BLaER1 treated with 17β-estradiol and CSF1 and Interleukin-3, amounts not matched to agents 10 nM and 100 nM (cell line): ENCODE results near the gene HEG1.

Experiments
- H3K27ac ChIP-seq, 11 experiments: shearing (Covaris generic); formaldehyde crosslinking; 2 replicates each; pipeline ENCODE4 v1.8.1; 2022
- H3K27me3 ChIP-seq, 11 experiments: shearing (Covaris generic); formaldehyde crosslinking; 2 replicates each; pipeline ENCODE4 v1.8.1; 2022
- H3K36me3 ChIP-seq, 11 experiments: shearing (Covaris generic); formaldehyde crosslinking; 2 replicates each; pipeline ENCODE4 v1.8.1; 2022
- H3K4me1 ChIP-seq, 10 experiments: shearing (Covaris generic); formaldehyde crosslinking; 2 replicates each; pipeline ENCODE4 v1.8.1; 2022
- H3K4me2 ChIP-seq, 11 experiments: shearing (Covaris generic); formaldehyde crosslinking; 2 replicates each; pipeline ENCODE4 v1.8.1; 2022
- H3K4me3 ChIP-seq, 10 experiments: shearing (Covaris generic); formaldehyde crosslinking; 2 replicates each; pipeline ENCODE4 v1.8.1; 2022
- H3K9ac ChIP-seq, 11 experiments: shearing (Covaris generic); formaldehyde crosslinking; 2 replicates each; pipeline ENCODE4 v1.8.1; 2022
- H3K9me3 ChIP-seq, 11 experiments: shearing (Covaris generic); formaldehyde crosslinking; replicated peaks in 1 of 11; 2 replicates each; pipeline ENCODE4 v1.8.1; 2022
- H4K20me1 ChIP-seq, 11 experiments: shearing (Covaris generic); formaldehyde crosslinking; 2 replicates each; pipeline ENCODE4 v1.8.1; 2022
- Cebpa-rat ChIP-seq, 11 experiments: shearing (Covaris generic); IDR thresholded peaks; 2 replicates each; pipeline ENCODE4 v1.8.1; 2022

HEG1 gene

GRCh38 chr3:125073390-125073905 lies 17.7 kb upstream of the HEG1 start:
- H3K4me3 ChIP-seq, result no peak overlapping the region
- no peaks in the 10 kb centered on the region for H3K9me3 ChIP-seq
- peaks cover 0 to 11% (median 0%) of the 10 kb centered on the region in 11 experiments; a peak in 1 of 22 replicates for H3K27me3 ChIP-seq
- peaks cover 36 to 77% (median 72%) of the 10 kb centered on the region in 10 experiments for H3K4me1 ChIP-seq
- peak overlapping the region in 9 of 11 experiments; percentile 14 to 88 (median 57); a peak in 18 of 22 replicates for H3K4me2 ChIP-seq
- H4K20me1 ChIP-seq, result no peaks in the 10 kb centered on the region
- no peaks in the 10 kb centered on the region for H3K36me3 ChIP-seq
- peak overlapping the region in 1 of 11 experiments; percentile 37; a peak in 1 of 22 replicates for H3K9ac ChIP-seq
- TF ChIP-seq Cebpa-rat (IDR thresholded peaks at IDR 0.05), result no peak
- H3K27ac ChIP-seq, result no peak overlapping the region

- peaks cover 33 to 73% (median 66%) of the 10 kb centered on the region in 10 experiments for H3K4me1 ChIP-seq
- no peak for TF ChIP-seq Cebpa-rat (IDR thresholded peaks at IDR 0.05)
- H3K9me3 ChIP-seq, result no peaks in the 10 kb centered on the region
- H3K4me3 ChIP-seq, result no peak overlapping the region
- H3K27ac ChIP-seq, result no peak overlapping the region
- no peaks in the 10 kb centered on the region for H4K20me1 ChIP-seq
- peak overlapping the region in 1 of 11 experiments; percentile 37; a peak in 1 of 22 replicates for H3K9ac ChIP-seq
- peaks cover 0 to 11% (median 0%) of the 10 kb centered on the region in 11 experiments; a peak in 1 of 22 replicates for H3K27me3 ChIP-seq
- H3K4me2 ChIP-seq, result peak overlapping the region; percentile 19 to 88 (median 57); a peak in 20 of 22 replicates
- H3K36me3 ChIP-seq, result no peaks in the 10 kb centered on the region
Measured at GRCh38 chr3:125072749-125073389, 17.1 kb upstream of the HEG1 start.

- Histone ChIP-seq H4K20me1 (no peaks in the 10 kb centered on the region), H3K4me3 (no peak overlapping the region), H3K4me1 (peaks cover 29 to 67% (median 60%) of the 10 kb centered on the region in 10 experiments), H3K36me3 (no peaks in the 10 kb centered on the region), H3K9ac (no peak overlapping the region), H3K4me2 (peak overlapping the region; percentile 19 to 88 (median 57); a peak in 18 of 22 replicates), H3K9me3 (no peaks in the 10 kb centered on the region), H3K27ac (no peak overlapping the region), H3K27me3 (peaks cover 0 to 11% (median 0%) of the 10 kb centered on the region in 11 experiments; a peak in 1 of 22 replicates)
- no peak for TF ChIP-seq Cebpa-rat (IDR thresholded peaks at IDR 0.05)
Measured at GRCh38 chr3:125072301-125072700, 16.5 kb upstream of the HEG1 start.

- Histone ChIP-seq H3K4me1 (peaks cover 29 to 48% (median 45%) of the 10 kb centered on the region in 10 experiments), H3K4me2 (peak overlapping the region; percentile 54 to 87 (median 73); a peak in 19 of 22 replicates), H3K4me3 (no peak overlapping the region), H3K9me3 (no peaks in the 10 kb centered on the region; a peak in 1 of 22 replicates), H4K20me1 (no peaks in the 10 kb centered on the region), H3K27ac (no peak overlapping the region), H3K27me3 (peaks cover 0 to 5% (median 0%) of the 10 kb centered on the region in 11 experiments; a peak in 1 of 22 replicates), H3K36me3 (no peaks in the 10 kb centered on the region), H3K9ac (no peak overlapping the region)
- TF ChIP-seq Cebpa-rat (IDR thresholded peaks at IDR 0.05), result no peak
Measured at GRCh38 chr3:125069968-125070745, 14.4 kb upstream of the HEG1 start.

GRCh38 chr3:125069452-125069851 lies 13.7 kb upstream of the HEG1 start:
- Histone ChIP-seq H3K4me3 (no peak overlapping the region), H3K27me3 (no peaks in the 10 kb centered on the region)
- no peak for TF ChIP-seq Cebpa-rat (IDR thresholded peaks at IDR 0.05)

GRCh38 chr3:125068265-125068664 lies 12.5 kb upstream of the HEG1 start:
- H3K4me1 ChIP-seq, result peaks cover 24 to 33% (median 28%) of the 10 kb centered on the region in 10 experiments
- H3K27me3 ChIP-seq, result no peaks in the 10 kb centered on the region
- no peaks in the 10 kb centered on the region for H3K36me3 ChIP-seq
- H3K4me3 ChIP-seq, result no peak overlapping the region
- H3K27ac ChIP-seq, result no peak overlapping the region
- no peaks in the 10 kb centered on the region for H4K20me1 ChIP-seq
- no peak for TF ChIP-seq Cebpa-rat (IDR thresholded peaks at IDR 0.05)
- H3K9ac ChIP-seq, result no peak overlapping the region
- H3K4me2 ChIP-seq, result peak overlapping the region in 3 of 11 experiments; percentile 78 to 87 (median 84); a peak in 5 of 22 replicates
- H3K9me3 ChIP-seq, result peaks cover 0 to 12% (median 5%) of the 10 kb centered on the region in 11 experiments; a peak in 7 of 22 replicates

More at GRCh38 chr3:125069452-125069851, 13.7 kb upstream of the HEG1 start:
- Histone ChIP-seq H3K9me3 (peaks cover 0 to 6% (median under 1%) of the 10 kb centered on the region in 11 experiments; a peak in 5 of 22 replicates), H3K4me2 (peak overlapping the region; percentile 54 to 87 (median 73)), H4K20me1 (no peaks in the 10 kb centered on the region), H3K9ac (no peak overlapping the region), H3K27ac (peak overlapping the region in 4 of 11 experiments; percentile 13 to 47 (median 34); a peak in 4 of 22 replicates), H3K4me1 (peaks cover 29 to 41% (median 38%) of the 10 kb centered on the region in 10 experiments), H3K36me3 (no peaks in the 10 kb centered on the region)

- no peak overlapping the region for H3K4me2 ChIP-seq
- TF ChIP-seq Cebpa-rat (IDR thresholded peaks at IDR 0.05), result no peak
Measured at GRCh38 chr3:125067225-125067624, 11.4 kb upstream of the HEG1 start.

GRCh38 chr3:125062904-125063618 lies 7.3 kb upstream of the HEG1 start:
- Histone ChIP-seq H3K4me2 (no peak overlapping the region), H3K9me3 (peaks cover 0 to 12% (median 5%) of the 10 kb centered on the region in 11 experiments; a peak in 7 of 22 replicates), H3K4me3 (no peak overlapping the region), H3K4me1 (no peaks in the 10 kb centered on the region), H3K9ac (no peak overlapping the region), H3K27me3 (peaks cover 0 to 3% (median 0%) of the 10 kb centered on the region in 11 experiments; a peak in 1 of 22 replicates), H4K20me1 (no peaks in the 10 kb centered on the region), H3K27ac (no peak overlapping the region), H3K36me3 (no peaks in the 10 kb centered on the region)
- TF ChIP-seq Cebpa-rat (IDR thresholded peaks at IDR 0.05), result no peak

More at GRCh38 chr3:125067225-125067624, 11.4 kb upstream of the HEG1 start:
- H3K9me3 ChIP-seq, result peaks cover 0 to 12% (median 5%) of the 10 kb centered on the region in 11 experiments; a peak in 7 of 22 replicates
- H3K27me3 ChIP-seq, result no peaks in the 10 kb centered on the region
- H3K9ac ChIP-seq, result no peak overlapping the region
- H3K36me3 ChIP-seq, result no peaks in the 10 kb centered on the region
- H3K4me1 ChIP-seq, result peaks cover 14 to 28% (median 18%) of the 10 kb centered on the region in 10 experiments
- H3K4me3 ChIP-seq, result no peak overlapping the region
- H4K20me1 ChIP-seq, result no peaks in the 10 kb centered on the region
- no peak overlapping the region for H3K27ac ChIP-seq
